GM18505 (cell line): ENCODE data around the gene GJC2.

Experiments
- ATAC-seq: cut with Tn5 transposase; IDR thresholded peaks from one replicate; pipeline ENCODE4 v1.9.1; 2021; ENCODE audit not compliant: unreplicated experiment
- POLR2A ChIP-seq: IDR thresholded peaks from 4 replicates; pipeline ENCODE4 v1.6.1; 2011; ENCODE audit warnings: borderline replicate concordance; ENCODE audit not compliant: insufficient read depth, insufficient read length; ENCODE audit errors: extremely low read depth

The GJC2 gene

GRCh38 chr1:228149406-228150119 is at the start of gene GJC2:
Gene GJC2, plus strand, starts transcription at chr1:228149930. Its CDS starts 7,829 bp downstream, at chr1:228157759.
- TF ChIP-seq POLR2A: no peak
- no peak for ATAC-seq

GRCh38 chr1:228100822-228101613 is 48.7 kb upstream of the GJC2 start:
- TF ChIP-seq POLR2A: no peak
- ATAC-seq: no peak

- no peak for ATAC-seq
Observed at GRCh38 chr1:228101614-228101993, 48.1 kb upstream of the GJC2 start.

GRCh38 chr1:228101994-228102790 is 47.5 kb upstream of the GJC2 start:
- no peak for TF ChIP-seq POLR2A
- peak; percentile 33 for ATAC-seq

More at GRCh38 chr1:228101614-228101993, 48.1 kb upstream of the GJC2 start:
- TF ChIP-seq POLR2A: no peak

GRCh38 chr1:228102791-228103620 is 46.7 kb upstream of the GJC2 start, which contains the start of gene C1orf35:
Gene C1orf35, minus strand, starts transcription at chr1:228103325. Its CDS starts 98 bp downstream, at chr1:228103227.
- TF ChIP-seq POLR2A: peak; percentile 49
- peak; percentile 73 for ATAC-seq

GRCh38 chr1:228104526-228105269 is 45.0 kb upstream of the GJC2 start:
- no peak for TF ChIP-seq POLR2A
- ATAC-seq: no peak

- no peak for TF ChIP-seq POLR2A
- ATAC-seq: no peak
Observed at GRCh38 chr1:228105270-228105995, 44.3 kb upstream of the GJC2 start.

- no peak for TF ChIP-seq POLR2A
- ATAC-seq: no peak
Observed at GRCh38 chr1:228105996-228106799, 43.5 kb upstream of the GJC2 start.

GRCh38 chr1:228106800-228107054 is 43.0 kb upstream of the GJC2 start:
- no peak for ATAC-seq

GRCh38 chr1:228107636-228108035 is 42.1 kb upstream of the GJC2 start:
- TF ChIP-seq POLR2A: no peak
- ATAC-seq: no peak

More at GRCh38 chr1:228106800-228107054, 43.0 kb upstream of the GJC2 start:
- TF ChIP-seq POLR2A: no peak

- TF ChIP-seq POLR2A: no peak
- ATAC-seq: no peak
Observed at GRCh38 chr1:228108055-228108690, 41.6 kb upstream of the GJC2 start.

GRCh38 chr1:228108742-228109072 is 41.0 kb upstream of the GJC2 start:
- no peak for ATAC-seq

More at GRCh38 chr1:228108742-228109072, 41.0 kb upstream of the GJC2 start:
- no peak for TF ChIP-seq POLR2A
